HCEC 1CT (cell line): Measurements from ENCODE around the gene MCTP1.

Experiments used
- DNase-seq: peaks from one replicate; pipeline ENCODE4 v3.0.0-alpha.2; 2017

Gene MCTP1

DNA sequence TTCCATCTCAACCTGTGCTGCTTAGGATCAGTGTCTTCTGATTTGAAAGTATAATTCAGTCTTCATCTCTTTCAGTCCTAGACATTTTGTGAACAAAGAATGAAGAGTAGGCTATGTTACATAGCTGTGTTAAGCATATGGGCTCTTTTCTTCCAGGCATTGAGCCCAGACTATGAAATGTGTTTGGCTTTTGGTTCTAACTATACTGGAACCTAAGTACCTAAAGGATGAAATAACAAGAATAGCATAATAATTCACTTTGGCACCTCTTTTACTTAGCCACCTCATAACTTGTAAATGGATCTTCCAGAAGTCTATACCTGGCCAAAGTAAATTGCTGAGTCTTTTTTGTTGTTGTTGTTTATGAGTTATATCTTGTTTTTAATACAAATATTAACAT lies 595.0 kb downstream of the MCTP1 start:
- no peak for DNase-seq

DNA sequence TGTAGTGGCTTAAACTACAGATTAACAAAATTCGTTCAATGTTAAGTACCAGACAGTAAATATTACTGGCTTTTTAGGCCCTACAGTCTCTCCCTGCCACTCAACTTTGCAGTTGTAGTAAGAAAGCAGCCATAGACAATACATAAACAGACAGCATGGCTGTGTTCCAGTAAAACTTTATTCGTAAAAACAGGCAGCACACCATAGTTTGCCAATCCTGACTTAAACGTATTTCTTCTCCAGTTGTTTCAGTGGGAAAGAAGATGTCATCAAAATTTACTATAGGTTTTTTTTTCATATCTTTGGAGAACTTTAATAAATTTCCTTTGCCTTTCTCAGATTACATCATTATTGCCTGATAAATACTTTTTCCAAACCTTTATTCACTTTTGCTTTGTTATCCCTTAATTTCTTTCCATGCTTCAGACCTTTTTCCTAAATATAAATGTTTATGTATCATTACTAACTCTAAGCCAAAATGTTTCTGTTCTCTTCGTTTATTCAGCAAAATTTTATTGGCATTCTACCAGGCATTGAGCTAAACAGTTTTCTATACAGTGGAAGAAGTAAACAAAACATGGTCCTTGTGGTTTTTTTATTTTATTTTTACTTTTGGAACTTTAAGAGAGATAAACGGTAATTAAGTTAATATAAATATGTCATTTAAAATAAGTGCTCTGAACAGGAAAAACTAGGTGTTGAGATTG lies 601.9 kb downstream of the MCTP1 start:
- no peak for DNase-seq

DNA sequence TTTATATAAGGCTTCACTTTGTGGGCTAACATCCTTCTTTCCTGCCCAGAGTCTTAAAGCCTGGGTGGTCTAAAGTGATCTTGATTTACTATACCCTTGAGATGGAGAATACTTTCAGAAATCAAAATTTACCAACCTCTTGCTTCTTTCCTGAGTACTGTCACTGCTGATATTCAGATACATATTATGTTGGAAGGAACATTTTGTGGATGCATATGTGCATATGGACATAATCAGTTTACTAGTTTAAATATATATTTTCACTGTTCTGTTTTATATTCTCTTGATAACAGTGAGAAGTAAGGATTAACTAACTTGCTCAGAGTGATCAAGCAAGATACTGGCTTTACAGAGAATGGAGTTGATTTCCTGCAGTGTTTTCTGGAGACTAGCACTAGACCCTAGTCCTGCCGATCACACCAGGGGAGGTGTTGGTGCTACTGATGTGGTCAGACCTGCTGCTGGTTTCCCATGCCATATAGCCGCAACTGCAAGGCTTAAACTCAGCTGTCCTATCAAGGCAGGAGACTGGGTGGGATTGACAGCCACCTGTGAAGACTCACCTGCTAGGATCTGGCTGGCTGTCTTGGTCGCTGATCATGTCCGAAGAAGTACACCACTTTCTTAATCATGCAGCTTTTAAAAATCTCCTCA lies 608.8 kb downstream of the MCTP1 start:
- no peak for DNase-seq

DNA sequence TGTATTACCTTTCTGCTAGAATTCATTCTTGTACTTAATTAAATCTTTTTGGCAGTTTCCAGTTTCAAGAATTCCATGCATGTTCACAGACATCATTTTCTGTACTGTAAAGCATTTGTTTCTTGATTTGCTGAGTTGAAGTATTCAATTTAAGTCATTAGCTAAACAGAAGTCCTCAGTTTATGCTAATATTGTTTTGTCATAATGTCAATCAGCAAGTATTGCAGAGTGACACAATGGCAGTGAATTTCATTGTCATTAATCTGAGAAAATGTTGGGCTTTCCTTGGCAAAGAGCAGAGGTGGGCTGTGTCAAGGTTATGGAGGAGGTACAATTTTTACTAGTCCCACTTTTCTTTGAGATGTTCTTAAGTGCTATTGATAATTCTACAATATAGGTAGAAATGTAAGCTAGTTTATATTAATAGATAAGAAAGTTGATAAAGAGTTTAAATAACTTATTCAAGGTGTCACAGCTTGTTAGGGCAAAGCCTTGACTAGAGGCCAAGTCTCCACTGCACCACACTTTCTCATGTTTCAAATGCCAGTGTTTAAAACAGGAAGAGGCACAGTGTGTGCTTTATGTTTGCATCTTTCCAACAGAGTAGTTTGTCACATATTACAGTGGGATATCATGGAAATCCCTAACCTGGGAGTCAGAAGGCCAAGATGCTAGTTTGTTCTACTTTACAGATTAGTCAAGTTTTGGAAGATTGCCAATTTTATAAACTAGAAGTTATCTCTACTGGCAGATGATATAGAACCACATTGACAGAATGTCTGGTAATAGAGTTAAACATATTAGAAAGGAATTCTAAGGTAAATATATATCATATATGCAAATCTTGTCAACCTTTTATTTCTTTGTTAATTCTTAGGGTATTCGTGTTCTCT lies 610.2 kb downstream of the MCTP1 start:
- peak; percentile 17 for DNase-seq

DNA sequence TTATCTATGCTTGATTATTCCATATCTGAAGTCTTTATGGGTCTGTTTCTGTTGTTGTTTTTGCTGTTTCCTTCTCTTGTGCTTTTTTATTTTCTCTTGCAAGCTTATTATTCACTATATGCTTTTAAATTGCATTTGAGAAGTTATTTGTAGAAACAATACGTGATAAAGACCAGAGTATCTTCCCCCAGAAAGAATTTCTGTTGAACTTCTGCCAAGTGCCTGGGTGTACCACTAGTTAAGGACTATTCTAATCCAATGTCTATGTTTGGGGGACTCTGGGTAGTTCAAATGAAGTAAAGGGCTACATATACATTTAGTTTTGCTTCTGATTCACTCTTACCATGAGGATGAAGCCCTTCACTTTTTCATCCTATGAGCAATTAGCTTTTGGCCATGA lies 612.1 kb downstream of the MCTP1 start:
- DNase-seq, result no peak

DNA sequence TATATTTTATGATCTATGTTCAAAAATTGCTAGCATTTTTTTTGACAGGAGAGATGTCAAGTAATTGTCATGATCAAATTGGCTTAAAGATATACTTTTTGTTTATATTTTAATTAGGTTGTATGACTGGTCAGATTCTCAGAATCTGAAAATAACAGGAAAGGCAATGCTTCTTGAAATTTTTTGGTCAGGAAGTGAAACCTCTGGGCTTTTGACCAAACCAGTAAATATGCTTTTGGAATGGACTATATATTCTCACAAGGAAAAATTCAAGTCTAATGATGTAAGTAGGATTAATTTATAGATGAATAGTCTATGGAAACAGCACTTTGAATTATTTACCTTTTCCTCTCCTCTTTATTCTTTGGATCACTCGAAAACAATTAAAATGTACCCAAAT lies 614.2 kb downstream of the MCTP1 start:
- no peak for DNase-seq

DNA sequence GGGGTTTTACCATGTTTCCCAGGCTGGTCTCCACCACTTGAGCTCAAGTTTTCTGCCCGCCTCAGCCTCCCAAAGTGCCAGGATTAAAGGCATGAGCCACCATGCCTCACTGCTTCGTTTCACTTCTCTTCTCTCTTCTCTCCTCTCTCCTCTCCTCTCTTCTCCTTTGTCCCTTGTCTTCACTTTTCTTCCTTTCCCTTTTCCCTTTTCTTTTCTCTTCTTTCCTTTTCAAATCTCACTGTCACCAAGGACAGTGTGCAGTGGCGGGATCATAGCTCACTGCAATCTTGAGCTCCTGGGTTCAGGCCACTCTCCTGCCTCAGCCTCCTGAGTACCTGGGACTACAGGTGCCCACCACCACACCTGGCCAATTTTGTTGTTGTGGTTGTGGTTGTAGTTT lies 617.0 kb downstream of the MCTP1 start:
- no peak for DNase-seq

DNA sequence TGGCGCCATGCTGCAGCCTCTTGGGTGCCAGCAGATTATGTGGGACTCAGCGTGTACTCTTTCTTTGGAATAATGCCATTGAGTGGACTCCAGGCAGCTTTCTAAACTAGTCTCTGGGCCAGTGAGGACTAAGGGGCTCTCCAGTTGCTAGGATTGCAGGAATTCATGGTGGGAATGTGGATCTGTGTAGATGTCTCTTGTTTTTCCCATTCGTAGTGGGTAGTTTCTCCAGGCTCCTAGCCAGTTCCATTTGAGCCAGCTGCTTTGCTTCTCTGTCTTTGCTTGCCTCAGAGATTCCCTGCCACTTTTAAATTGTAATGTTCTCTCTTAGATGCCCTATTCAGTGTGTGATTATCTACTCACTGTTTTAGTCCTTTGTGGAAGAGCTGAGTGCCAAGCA lies 623.8 kb downstream of the MCTP1 start:
- DNase-seq, result no peak

DNA sequence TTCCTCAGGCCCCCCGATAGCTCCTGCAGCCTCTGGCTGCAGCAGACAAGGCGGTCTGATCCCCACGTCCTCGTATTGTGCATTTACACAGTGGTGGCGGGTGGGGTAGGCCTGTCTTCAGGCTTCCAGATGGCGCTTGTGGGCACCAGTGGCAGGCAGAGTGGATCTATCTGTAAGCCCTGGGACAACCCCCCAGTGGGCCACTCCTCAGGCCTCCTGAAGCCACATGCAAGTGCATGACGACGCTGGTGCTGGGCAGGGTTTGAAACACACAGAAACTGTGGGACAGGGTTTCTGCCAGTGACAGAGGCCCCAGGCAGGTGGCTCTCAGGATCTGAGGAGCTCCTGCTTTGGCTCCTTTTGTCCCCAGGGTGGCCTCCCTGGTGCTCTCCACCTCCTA lies 624.4 kb downstream of the MCTP1 start:
- DNase-seq, result no peak

DNA sequence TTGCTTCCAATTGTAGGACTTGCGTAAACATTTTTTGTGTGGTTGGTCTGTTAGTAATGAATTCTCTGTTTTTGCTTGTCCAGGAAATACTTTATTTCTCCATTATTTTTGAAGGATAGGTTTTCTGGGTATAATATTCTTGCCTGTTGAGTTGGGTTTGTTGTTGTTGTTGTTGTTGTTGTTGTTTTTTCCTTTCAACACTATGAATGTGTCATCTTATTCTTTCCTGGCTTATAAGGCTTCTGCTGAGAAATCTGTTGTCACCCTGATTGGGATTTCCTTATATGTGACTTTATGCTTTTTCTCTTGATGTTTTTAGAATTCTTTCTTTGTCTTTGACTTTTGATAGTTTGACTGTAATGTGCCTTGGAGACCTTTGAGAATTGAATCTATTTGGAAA lies 626.6 kb downstream of the MCTP1 start:
- no peak for DNase-seq
